GM13977 (cell line): Measurements from ENCODE around the gene MTOR.

Experiments
- DNase-seq: peaks from one replicate; pipeline ENCODE4 v3.0.0; 2012; ENCODE audit warnings: low spot score
- in situ Hi-C: fragments of 300-500 bp; cut with MboI; formaldehyde crosslinking; loops from one replicate; pipeline ENCODE4 v1.12.0; 2022; ENCODE audit warnings: low sequenced_read_pairs, low pct_unique_long_range_greater_than_20kb, mixed read lengths, inconsistent platforms; ENCODE audit not compliant: unreplicated experiment
- TF ChIP-seq, protein P1 (sequence below): IDR thresholded peaks from 2 replicates; pipeline ENCODE4 v1.5.1; 2012; ENCODE audit warnings: mild to moderate bottlenecking, control low read depth; ENCODE audit not compliant: insufficient read depth; ENCODE audit errors: extremely low read depth, missing control alignments

MTOR gene

DNA sequence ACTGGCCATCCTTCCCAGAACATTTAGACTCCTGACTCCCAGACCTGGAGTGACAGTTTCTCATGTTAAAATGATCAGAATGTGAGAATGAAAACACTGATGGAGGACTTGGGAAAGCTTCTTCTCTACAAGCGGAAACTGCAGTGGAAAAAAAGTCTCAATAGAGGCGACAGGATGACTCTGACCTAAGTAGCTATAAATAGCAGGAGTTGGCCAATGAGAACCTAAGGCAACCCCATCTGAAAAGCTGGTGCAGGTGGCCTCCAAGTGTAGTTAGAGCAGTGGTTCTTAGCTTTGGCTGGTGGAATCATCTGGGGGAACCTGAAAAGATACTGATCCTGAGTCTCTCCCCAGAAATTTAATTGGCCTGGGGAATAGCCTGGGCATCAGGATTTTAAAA lies 118.4 kb downstream of the MTOR start:
- DNase-seq, result no peak
- TF ChIP-seq, protein P1, sequence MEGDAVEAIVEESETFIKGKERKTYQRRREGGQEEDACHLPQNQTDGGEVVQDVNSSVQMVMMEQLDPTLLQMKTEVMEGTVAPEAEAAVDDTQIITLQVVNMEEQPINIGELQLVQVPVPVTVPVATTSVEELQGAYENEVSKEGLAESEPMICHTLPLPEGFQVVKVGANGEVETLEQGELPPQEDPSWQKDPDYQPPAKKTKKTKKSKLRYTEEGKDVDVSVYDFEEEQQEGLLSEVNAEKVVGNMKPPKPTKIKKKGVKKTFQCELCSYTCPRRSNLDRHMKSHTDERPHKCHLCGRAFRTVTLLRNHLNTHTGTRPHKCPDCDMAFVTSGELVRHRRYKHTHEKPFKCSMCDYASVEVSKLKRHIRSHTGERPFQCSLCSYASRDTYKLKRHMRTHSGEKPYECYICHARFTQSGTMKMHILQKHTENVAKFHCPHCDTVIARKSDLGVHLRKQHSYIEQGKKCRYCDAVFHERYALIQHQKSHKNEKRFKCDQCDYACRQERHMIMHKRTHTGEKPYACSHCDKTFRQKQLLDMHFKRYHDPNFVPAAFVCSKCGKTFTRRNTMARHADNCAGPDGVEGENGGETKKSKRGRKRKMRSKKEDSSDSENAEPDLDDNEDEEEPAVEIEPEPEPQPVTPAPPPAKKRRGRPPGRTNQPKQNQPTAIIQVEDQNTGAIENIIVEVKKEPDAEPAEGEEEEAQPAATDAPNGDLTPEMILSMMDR, result no peak
- in situ Hi-C loops, result no loop called here

DNA sequence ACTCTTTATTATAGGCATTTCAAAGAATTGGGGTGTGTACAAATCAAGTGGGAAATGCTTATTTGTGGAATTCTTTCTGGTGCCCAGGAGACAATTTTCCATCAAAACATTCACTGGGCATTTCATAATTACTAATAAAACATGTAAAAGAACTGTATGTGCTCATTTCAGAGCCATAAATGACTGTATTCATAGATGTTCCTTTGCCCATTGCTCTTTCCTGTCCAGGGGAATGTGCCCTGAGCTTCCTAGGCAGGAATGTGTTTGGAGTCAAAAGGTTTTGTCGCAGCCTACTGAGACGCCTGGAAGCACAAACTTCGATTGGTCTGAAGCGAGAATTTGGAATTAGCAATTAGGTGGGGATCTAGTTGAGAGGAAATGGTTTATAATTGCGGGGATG lies 119.0 kb downstream of the MTOR start:
- no peak for DNase-seq
- TF ChIP-seq, protein P1, result no peak
- in situ Hi-C loops, result no loop called here

DNA sequence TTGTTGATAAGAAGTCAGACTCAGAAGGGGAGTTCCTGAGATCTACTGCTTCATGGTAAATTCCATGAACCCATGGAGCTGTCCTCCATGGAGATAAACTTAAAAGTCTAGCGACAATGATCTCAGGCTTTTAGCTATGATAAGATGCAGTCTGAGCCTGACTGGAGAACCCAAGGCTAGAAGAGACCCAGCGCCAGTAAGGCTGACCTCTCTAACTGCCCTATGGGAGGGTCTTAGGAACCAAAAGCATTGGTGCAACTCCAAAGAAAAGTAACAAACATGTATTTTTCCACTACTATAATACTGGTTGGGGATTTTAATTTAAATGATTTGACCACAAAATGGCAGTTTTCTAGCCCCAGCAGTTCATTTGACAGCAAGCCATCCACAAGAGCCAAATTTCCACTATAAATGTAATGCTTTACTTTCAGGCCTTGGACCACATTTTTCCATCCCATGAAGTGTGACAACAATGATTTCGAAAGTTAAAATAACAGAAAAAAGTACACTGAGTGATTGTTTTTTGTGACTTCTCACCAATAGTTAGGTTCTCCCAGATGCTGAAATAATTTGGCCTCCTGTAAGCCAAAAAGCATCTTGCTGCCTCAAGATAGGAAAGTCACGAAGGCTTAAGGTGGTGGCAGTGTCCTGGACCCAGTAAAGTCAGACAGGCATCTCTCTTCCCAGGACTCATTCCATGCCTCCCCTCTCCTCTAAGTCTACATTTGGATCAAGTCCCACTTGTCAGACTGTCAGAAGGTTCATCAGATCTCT lies 119.5 kb downstream of the MTOR start:
- in situ Hi-C loops, result no loop called here
- TF ChIP-seq, protein P1, result no peak

DNA sequence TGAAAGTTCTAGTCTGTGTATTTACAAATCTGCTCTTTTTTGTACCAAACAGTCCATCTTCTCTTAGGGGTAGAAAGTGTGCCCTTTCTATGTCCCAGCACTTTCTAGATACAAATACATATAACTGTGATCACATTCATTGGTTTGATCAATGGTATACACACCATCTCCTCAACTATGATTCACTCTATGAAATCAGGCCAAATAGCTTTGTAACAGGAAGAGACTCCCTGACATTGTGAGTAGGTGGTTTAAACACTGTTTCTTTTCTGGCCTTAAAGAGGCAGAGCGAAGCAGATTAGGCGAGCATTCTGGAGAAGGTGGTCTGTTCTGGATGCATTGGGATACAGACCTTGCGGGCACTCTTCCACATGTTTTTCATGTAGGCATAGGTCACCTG lies 123.4 kb downstream of the MTOR start:
- TF ChIP-seq, protein P1, result no peak
- in situ Hi-C loops, result no loop called here
- no peak for DNase-seq

More for the DNA sequence above, 119.5 kb downstream of the MTOR start:
- no peak for DNase-seq

DNA sequence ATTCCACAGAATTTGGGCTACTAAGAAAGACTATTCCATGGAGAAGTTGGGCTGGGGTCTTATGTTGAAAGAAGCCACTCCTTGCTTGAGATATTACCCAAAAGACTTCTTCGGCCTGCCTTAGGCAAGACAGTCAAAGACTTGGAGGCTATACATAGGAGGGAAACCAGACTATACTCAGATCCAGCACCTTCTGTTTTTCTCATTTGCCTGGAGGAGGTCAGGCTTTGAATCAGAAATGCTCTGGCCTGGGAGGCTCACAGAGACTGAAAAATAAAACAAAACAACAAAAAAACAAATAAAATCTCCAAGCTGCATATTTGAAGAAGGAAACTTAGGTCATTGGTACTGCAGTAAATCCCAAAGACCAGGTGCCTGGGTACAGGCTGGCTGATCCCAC lies 124.3 kb downstream of the MTOR start:
- TF ChIP-seq, protein P1, result no peak
- in situ Hi-C loops, result no loop called here
- no peak for DNase-seq

DNA sequence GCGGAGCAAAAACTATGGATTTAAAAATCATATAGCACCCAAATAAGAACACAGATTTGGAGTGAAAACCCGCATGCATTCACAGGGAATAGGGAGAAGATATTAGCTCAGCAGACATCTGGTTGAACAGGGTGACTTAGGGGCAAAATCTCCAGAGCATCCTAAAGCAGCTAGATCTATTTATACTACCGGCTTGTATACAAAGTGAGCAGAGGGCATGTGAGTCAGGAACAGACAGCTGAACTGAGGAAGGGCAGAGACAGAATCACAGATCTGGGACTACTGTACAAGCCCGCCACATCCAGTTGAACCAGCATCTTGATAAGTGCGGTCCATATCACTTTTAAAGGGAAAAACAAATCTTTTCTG lies 127.5 kb downstream of the MTOR start:
- in situ Hi-C loops, result no loop called here
- TF ChIP-seq, protein P1, result no peak
- DNase-seq, result no peak
